HepG2 (cell line): ENCODE data around the gene SGF29. TPM values are rescaled to one million over a fixed set of nuclear protein-coding genes. Genes with fewer than 3 reads are reported as not detected.

Source experiments
- NCOA5 ChIP-seq: sonication (generic); formaldehyde crosslinking; IDR thresholded peaks from 2 replicates; pipeline ENCODE4 v1.4.0; 2020; ENCODE audit warnings: missing genetic modification reagents
- NR2C2 ChIP-seq: sonication (generic); formaldehyde crosslinking; IDR thresholded peaks from 2 replicates; pipeline ENCODE4 v1.4.0; 2020; ENCODE audit warnings: missing genetic modification reagents, mild to moderate bottlenecking, moderate library complexity, borderline replicate concordance
- NR2F1 ChIP-seq, 2 experiments: fragments of 450-650 bp in 1 of 2; formaldehyde crosslinking in 1 of 2; IDR thresholded peaks; 2 replicates each; pipeline versions ENCODE4 v1.5.0 to v1.6.1; 2016 to 2020; ENCODE audit warnings: mild to moderate bottlenecking in 1 of 2, missing compliant biosample characterization in 1 of 2, missing genetic modification reagents in 1 of 2, moderate library complexity in 1 of 2
- SMAD3 ChIP-seq: sonication (generic); formaldehyde crosslinking; IDR thresholded peaks from 2 replicates; pipeline ENCODE4 v1.4.0; 2020; ENCODE audit warnings: missing genetic modification reagents
- SOX5 ChIP-seq: IDR thresholded peaks from 2 replicates; pipeline ENCODE4 v1.6.1; 2016; ENCODE audit warnings: borderline replicate concordance
- ZFP41 ChIP-seq: sonication (generic); formaldehyde crosslinking; IDR thresholded peaks from 2 replicates; pipeline ENCODE4 v1.4.0; 2020; ENCODE audit warnings: mild to moderate bottlenecking, missing genetic modification reagents, borderline replicate concordance
- ZNF292 ChIP-seq: sonication (generic); formaldehyde crosslinking; IDR thresholded peaks from 2 replicates; pipeline ENCODE4 v1.8.1; 2022; ENCODE audit warnings: mild to moderate bottlenecking, low read depth, missing genetic modification reagents, borderline replicate concordance
- ZNF431 ChIP-seq: sonication (generic); formaldehyde crosslinking; IDR thresholded peaks from 2 replicates; pipeline ENCODE4 v1.9.0; 2022; ENCODE audit warnings: missing genetic modification reagents, low read depth, mild to moderate bottlenecking, borderline replicate concordance
- ZNF562 ChIP-seq: sonication (generic); formaldehyde crosslinking; IDR thresholded peaks from 2 replicates; pipeline ENCODE4 v1.8.0; 2022; ENCODE audit warnings: missing genetic modification reagents, borderline replicate concordance
- ZNF709 ChIP-seq: sonication (generic); formaldehyde crosslinking; IDR thresholded peaks from 2 replicates; pipeline ENCODE4 v1.5.0; 2020; ENCODE audit warnings: mild to moderate bottlenecking, missing genetic modification reagents
- ZNF788 ChIP-seq: sonication (generic); formaldehyde crosslinking; IDR thresholded peaks from 2 replicates; pipeline ENCODE4 v1.5.0; 2020; ENCODE audit warnings: mild to moderate bottlenecking, missing genetic modification reagents, borderline replicate concordance
- polyA plus RNA-seq, 8 experiments: library from polyadenylated mRNA; depleted of rRNA in 3 of 8; stranded (reverse) in 7 of 8; unstranded in 1 of 8; fragments of >200 nt; fragmentation: Illumina TruSeq in 4 of 8; extraction: Trizol in 4 of 8; gene quantifications; 2 replicates each; pipeline versions ENCODE4 v1.2.1 to v1.2.3, GENCODE V29; 2011 to 2016; ENCODE audit warnings: low read depth in 4 of 8, missing spikeins in 1 of 8, mixed read lengths in 1 of 8; ENCODE audit not compliant: insufficient read depth in 1 of 8
- total RNA-seq, 5 experiments: library from RNA; depleted of rRNA; stranded (reverse); fragments of >200 nt; fragmentation: Illumina TruSeq; extraction: Trizol; gene quantifications; 2 replicates each; pipeline ENCODE4 v1.2.3, GENCODE V29; 2016; ENCODE audit warnings: low read depth in 1 of 5
- TF ChIP-seq, protein P1 (sequence below): sonication (generic); formaldehyde crosslinking; IDR thresholded peaks from 2 replicates; pipeline ENCODE4 v1.4.0; 2020; ENCODE audit warnings: missing genetic modification reagents, borderline replicate concordance
- TF ChIP-seq, protein P2 (sequence below): sonication (generic); formaldehyde crosslinking; IDR thresholded peaks from 2 replicates; pipeline ENCODE4 v1.9.0; 2021; ENCODE audit warnings: missing genetic modification reagents, borderline replicate concordance
- TF ChIP-seq, protein P3 (sequence below): sonication (generic); formaldehyde crosslinking; IDR thresholded peaks from 2 replicates; pipeline ENCODE4 v1.8.0; 2022; ENCODE audit warnings: mild to moderate bottlenecking, missing genetic modification reagents
- TF ChIP-seq, protein P4 (sequence below): sonication (generic); formaldehyde crosslinking; IDR thresholded peaks from 2 replicates; pipeline ENCODE4 v1.8.0; 2022; ENCODE audit warnings: missing genetic modification reagents, mild to moderate bottlenecking, inconsistent platforms, borderline replicate concordance
- TF ChIP-seq, protein P5 (sequence below): sonication (generic); formaldehyde crosslinking; IDR thresholded peaks from 2 replicates; pipeline ENCODE4 v1.9.0; 2021; ENCODE audit warnings: missing genetic modification reagents, borderline replicate concordance
- TF ChIP-seq, protein P6 (sequence below): sonication (generic); formaldehyde crosslinking; IDR thresholded peaks from 2 replicates; pipeline ENCODE4 v1.4.0; 2020; ENCODE audit warnings: mild to moderate bottlenecking, low read depth, missing genetic modification reagents

Gene SGF29
- total and polyA plus RNA-seq, 2 of the 13 experiments (the other 11 are each of a cell fraction or from before 2014, with no cell fraction given), result 5.0 to 29.4 TPM

DNA sequence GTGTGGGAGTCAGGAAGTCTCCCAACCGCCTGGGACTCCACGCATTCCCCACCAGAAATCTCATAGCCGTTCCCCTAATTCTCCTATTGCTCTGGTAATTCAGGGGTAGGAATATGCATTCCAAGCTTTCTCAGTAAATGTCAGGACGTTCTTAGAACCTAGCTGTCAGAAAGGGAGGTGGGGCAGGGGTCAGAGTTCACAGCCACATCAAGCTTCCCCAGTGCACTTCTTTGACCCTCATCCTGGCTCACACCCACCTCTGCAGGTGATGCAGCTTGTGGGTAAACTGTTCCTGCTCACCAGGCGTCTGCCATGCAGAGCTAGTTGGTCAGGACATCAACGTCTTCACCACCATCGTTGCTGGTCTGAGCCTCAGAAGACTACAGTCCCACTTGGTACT is 33.0 kb upstream of the SGF29 start (continued):
- TF ChIP-seq ZFP41 (CRISPR knock-in tag) (no peak), SMAD3 (CRISPR knock-in tag) (no peak), ZNF709 (CRISPR knock-in tag) (no peak), ZNF292 (no peak), NCOA5 (no peak), ZNF431 (CRISPR knock-in tag) (no peak), ZNF562 (CRISPR knock-in tag) (no peak), SOX5 (no peak), NR2F1 (CRISPR knock-in tag; IDR thresholded peaks at IDR 0.05) (peak in 1 of 2 experiments; percentile 15; a peak in 1 of 4 replicates), NR2C2 (CRISPR knock-in tag) (peak; percentile 46; the same call in 1 of the 2 replicates), ZNF788 (CRISPR knock-in tag) (peak; percentile 25; the same call in 1 of the 2 replicates)
- TF ChIP-seq, protein P1, sequence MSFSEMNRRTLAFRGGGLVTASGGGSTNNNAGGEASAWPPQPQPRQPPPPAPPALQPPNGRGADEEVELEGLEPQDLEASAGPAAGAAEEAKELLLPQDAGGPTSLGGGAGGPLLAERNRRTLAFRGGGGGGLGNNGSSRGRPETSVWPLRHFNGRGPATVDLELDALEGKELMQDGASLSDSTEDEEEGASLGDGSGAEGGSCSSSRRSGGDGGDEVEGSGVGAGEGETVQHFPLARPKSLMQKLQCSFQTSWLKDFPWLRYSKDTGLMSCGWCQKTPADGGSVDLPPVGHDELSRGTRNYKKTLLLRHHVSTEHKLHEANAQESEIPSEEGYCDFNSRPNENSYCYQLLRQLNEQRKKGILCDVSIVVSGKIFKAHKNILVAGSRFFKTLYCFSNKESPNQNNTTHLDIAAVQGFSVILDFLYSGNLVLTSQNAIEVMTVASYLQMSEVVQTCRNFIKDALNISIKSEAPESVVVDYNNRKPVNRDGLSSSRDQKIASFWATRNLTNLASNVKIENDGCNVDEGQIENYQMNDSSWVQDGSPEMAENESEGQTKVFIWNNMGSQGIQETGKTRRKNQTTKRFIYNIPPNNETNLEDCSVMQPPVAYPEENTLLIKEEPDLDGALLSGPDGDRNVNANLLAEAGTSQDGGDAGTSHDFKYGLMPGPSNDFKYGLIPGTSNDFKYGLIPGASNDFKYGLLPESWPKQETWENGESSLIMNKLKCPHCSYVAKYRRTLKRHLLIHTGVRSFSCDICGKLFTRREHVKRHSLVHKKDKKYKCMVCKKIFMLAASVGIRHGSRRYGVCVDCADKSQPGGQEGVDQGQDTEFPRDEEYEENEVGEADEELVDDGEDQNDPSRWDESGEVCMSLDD (CRISPR knock-in tag), result no peak
- TF ChIP-seq, protein P2, sequence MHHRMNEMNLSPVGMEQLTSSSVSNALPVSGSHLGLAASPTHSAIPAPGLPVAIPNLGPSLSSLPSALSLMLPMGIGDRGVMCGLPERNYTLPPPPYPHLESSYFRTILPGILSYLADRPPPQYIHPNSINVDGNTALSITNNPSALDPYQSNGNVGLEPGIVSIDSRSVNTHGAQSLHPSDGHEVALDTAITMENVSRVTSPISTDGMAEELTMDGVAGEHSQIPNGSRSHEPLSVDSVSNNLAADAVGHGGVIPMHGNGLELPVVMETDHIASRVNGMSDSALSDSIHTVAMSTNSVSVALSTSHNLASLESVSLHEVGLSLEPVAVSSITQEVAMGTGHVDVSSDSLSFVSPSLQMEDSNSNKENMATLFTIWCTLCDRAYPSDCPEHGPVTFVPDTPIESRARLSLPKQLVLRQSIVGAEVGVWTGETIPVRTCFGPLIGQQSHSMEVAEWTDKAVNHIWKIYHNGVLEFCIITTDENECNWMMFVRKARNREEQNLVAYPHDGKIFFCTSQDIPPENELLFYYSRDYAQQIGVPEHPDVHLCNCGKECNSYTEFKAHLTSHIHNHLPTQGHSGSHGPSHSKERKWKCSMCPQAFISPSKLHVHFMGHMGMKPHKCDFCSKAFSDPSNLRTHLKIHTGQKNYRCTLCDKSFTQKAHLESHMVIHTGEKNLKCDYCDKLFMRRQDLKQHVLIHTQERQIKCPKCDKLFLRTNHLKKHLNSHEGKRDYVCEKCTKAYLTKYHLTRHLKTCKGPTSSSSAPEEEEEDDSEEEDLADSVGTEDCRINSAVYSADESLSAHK (CRISPR knock-in tag), result no peak
- TF ChIP-seq, protein P3, sequence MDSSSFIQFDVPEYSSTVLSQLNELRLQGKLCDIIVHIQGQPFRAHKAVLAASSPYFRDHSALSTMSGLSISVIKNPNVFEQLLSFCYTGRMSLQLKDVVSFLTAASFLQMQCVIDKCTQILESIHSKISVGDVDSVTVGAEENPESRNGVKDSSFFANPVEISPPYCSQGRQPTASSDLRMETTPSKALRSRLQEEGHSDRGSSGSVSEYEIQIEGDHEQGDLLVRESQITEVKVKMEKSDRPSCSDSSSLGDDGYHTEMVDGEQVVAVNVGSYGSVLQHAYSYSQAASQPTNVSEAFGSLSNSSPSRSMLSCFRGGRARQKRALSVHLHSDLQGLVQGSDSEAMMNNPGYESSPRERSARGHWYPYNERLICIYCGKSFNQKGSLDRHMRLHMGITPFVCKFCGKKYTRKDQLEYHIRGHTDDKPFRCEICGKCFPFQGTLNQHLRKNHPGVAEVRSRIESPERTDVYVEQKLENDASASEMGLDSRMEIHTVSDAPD (CRISPR knock-in tag), result no peak
- TF ChIP-seq, protein P4, sequence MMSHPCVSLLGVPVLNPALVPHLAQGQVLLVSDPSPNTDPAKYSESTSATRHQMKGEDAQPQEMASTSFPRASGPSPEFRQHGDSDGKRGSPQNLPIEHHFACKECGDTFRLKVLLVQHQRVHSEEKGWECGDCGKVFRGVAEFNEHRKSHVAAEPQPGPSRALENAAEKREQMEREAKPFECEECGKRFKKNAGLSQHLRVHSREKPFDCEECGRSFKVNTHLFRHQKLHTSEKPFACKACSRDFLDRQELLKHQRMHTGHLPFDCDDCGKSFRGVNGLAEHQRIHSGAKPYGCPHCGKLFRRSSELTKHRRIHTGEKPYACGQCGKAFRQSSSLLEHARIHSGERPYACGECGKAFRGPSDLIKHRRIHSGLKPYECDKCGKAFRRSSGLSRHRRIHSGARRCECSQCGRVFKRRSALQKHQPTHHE (CRISPR knock-in tag), result no peak
- TF ChIP-seq, protein P5, sequence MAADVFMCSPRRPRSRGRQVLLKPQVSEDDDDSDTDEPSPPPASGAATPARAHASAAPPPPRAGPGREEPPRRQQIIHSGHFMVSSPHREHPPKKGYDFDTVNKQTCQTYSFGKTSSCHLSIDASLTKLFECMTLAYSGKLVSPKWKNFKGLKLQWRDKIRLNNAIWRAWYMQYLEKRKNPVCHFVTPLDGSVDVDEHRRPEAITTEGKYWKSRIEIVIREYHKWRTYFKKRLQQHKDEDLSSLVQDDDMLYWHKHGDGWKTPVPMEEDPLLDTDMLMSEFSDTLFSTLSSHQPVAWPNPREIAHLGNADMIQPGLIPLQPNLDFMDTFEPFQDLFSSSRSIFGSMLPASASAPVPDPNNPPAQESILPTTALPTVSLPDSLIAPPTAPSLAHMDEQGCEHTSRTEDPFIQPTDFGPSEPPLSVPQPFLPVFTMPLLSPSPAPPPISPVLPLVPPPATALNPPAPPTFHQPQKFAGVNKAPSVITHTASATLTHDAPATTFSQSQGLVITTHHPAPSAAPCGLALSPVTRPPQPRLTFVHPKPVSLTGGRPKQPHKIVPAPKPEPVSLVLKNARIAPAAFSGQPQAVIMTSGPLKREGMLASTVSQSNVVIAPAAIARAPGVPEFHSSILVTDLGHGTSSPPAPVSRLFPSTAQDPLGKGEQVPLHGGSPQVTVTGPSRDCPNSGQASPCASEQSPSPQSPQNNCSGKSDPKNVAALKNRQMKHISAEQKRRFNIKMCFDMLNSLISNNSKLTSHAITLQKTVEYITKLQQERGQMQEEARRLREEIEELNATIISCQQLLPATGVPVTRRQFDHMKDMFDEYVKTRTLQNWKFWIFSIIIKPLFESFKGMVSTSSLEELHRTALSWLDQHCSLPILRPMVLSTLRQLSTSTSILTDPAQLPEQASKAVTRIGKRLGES (CRISPR knock-in tag), result no peak
- TF ChIP-seq, protein P6, sequence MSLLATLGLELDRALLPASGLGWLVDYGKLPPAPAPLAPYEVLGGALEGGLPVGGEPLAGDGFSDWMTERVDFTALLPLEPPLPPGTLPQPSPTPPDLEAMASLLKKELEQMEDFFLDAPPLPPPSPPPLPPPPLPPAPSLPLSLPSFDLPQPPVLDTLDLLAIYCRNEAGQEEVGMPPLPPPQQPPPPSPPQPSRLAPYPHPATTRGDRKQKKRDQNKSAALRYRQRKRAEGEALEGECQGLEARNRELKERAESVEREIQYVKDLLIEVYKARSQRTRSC (CRISPR knock-in tag), result no peak
